ENCODE results near the gene GPR137B. TPM values are rescaled to one million over a fixed set of nuclear protein-coding genes. Genes with fewer than 3 reads are reported as not detected.

The GPR137B gene
- total and polyA plus RNA-seq, 2 experiments from 2014 or later = 13.0 to 15.5 TPM

DNA sequence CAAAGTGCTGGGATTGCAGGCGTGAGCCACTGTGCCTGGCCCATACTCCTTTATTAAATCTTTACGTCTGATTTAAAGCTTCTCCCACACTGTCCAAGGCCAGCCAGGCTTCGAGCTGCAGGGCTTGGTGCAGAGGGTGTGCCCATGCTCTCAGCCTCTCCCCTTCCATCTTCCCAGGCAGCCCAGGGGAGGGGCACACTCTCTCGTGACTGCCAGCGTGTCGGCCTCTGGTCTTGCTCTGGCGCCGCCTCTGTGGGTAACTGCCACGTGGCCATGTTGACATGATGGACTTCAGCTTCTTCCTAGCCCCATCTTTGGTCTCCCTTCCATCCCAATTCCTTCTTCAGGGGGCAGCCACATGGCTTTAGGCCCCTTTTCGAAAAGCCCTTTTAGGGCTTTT lies 4.7 kb downstream of the GPR137B start:
- peaks cover 33% of the 10 kb centered on the region for H3K79me2 ChIP-seq
- H3K9me2 ChIP-seq (replicated peaks; ENCODE audit: insufficient read depth) = no peaks in the 10 kb centered on the region
- no peak overlapping the region for H3K4me2 ChIP-seq
- no peak overlapping the region for H2AFZ ChIP-seq
- 93% methylated on average over 10 of the region's 10 CpGs for WGBS (ENCODE audit: low lambda C conversion rate, missing lambda C conversion rate)
- peaks cover 23% of the 10 kb centered on the region for H4K20me1 ChIP-seq (ENCODE audit: insufficient read depth, poor library complexity, severe bottlenecking)
- no peak for DNase-seq (ENCODE audit: low spot score)
- H3K4me1 ChIP-seq (ENCODE audit: insufficient read depth) = peaks cover 20% of the 10 kb centered on the region
- H3K4me3 ChIP-seq = no peak overlapping the region
- TF ChIP-seq EZH2phosphoT487 (IDR thresholded peaks at IDR 0.05; ENCODE audit: low read depth, severe bottlenecking, unreplicated experiment) = no peak
- no peak for TF ChIP-seq EZH2 (IDR thresholded peaks at IDR 0.05; ENCODE audit: borderline replicate concordance)
- no peak for TF ChIP-seq CTCF (IDR thresholded peaks at IDR 0.05; ENCODE audit: poor library complexity)
- H3K36me3 ChIP-seq (replicated peaks; ENCODE audit: insufficient read depth, low read depth) = no peaks in the 10 kb centered on the region
- no peaks in the 10 kb centered on the region for H3K27me3 ChIP-seq
- H3K27ac ChIP-seq = no peak overlapping the region
- no peaks in the 10 kb centered on the region for H3K9me3 ChIP-seq (ENCODE audit: low read depth)

DNA sequence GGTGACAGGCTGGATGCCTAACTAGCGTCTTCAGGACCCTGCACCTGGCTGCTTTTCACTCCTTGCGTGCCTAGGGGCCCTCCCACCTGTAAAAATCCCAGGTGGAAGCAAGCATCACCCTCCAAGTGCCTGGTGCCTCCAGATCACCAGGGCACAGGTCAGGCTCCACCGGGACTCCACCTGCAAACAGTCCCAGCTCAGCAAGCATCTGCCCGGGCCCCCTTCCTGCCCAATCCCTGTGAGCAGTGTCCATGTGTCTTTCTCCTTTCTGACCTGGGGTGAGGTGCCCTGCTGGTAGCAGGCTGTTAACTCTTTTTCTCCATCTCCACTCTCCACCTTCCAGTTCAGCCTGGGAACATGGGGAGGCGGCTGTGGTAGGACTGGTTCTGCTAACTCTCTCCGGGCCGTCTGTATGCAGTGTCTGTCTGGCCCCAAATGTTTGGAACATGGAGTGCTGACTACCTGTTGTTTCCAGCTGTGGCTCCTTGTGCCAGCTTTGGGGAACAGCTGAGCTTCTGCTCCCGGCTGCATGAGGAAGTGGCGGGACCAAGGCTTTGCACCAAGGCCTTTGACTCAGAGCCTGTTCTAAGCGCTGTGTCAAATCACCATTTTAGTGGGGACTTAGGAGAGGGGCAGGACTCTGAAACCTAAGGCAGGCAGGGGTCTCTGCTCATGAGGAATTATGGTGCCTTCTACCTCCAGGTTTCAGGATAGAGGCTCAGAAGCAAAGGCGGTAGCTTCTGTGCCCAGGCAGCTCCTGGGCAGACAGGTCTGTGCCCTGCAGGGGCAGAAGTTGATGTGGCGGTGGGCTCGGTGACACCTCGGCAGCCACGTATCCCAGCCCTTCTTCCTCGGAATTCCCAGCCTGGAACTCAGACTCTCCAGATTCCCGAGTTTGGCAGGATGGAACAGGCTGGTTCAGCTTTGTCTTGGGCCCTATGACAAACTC lies 5.5 kb downstream of the GPR137B start:
- TF ChIP-seq EZH2phosphoT487 (IDR thresholded peaks at IDR 0.05; ENCODE audit: low read depth, severe bottlenecking, unreplicated experiment) = no peak
- no peak for TF ChIP-seq CTCF (IDR thresholded peaks at IDR 0.05; ENCODE audit: poor library complexity)
- no peak for TF ChIP-seq EZH2 (IDR thresholded peaks at IDR 0.05; ENCODE audit: borderline replicate concordance)
- 90% methylated on average over 17 of the region's 17 CpGs for WGBS (ENCODE audit: low lambda C conversion rate, missing lambda C conversion rate)
- peaks cover 23% of the 10 kb centered on the region for H4K20me1 ChIP-seq (ENCODE audit: insufficient read depth, poor library complexity, severe bottlenecking)
- H3K27me3 ChIP-seq = no peaks in the 10 kb centered on the region
- H3K4me1 ChIP-seq (ENCODE audit: insufficient read depth) = peaks cover 20% of the 10 kb centered on the region
- no peak overlapping the region for H2AFZ ChIP-seq
- no peak for DNase-seq (ENCODE audit: low spot score)
- no peak overlapping the region for H3K4me3 ChIP-seq
- peaks cover 34% of the 10 kb centered on the region for H3K79me2 ChIP-seq
- no peak overlapping the region for H3K4me2 ChIP-seq
- no peaks in the 10 kb centered on the region for H3K9me2 ChIP-seq (replicated peaks; ENCODE audit: insufficient read depth)
- H3K9me3 ChIP-seq (ENCODE audit: low read depth) = no peaks in the 10 kb centered on the region
- H3K36me3 ChIP-seq (replicated peaks; ENCODE audit: insufficient read depth, low read depth) = no peaks in the 10 kb centered on the region
- no peak overlapping the region for H3K27ac ChIP-seq

DNA sequence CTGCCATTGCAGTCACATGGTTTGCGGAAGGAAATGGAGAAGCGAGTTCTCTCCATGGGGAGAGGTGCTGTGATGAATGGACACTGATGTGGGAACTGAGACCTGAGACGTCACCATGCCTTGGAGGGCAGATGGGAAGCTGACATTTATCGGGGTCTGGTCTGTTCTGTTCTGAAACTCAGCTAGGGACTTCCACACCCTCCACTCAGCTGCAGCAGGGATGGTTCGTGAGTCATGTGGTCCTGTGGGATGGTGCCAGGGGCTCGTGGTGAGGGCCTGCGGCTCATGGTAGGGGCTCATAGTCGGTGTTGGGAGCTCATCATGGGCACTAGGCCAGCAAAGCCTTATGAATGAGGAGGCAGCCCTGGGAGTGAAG lies 6.1 kb downstream of the GPR137B start:
- H3K27me3 ChIP-seq = no peaks in the 10 kb centered on the region
- H3K9me3 ChIP-seq (ENCODE audit: low read depth) = no peaks in the 10 kb centered on the region
- TF ChIP-seq EZH2phosphoT487 (IDR thresholded peaks at IDR 0.05; ENCODE audit: low read depth, severe bottlenecking, unreplicated experiment) = no peak
- no peak for TF ChIP-seq CTCF (IDR thresholded peaks at IDR 0.05; ENCODE audit: poor library complexity)
- no peak for TF ChIP-seq EZH2 (IDR thresholded peaks at IDR 0.05; ENCODE audit: borderline replicate concordance)
- no peak overlapping the region for H2AFZ ChIP-seq
- H3K9me2 ChIP-seq (replicated peaks; ENCODE audit: insufficient read depth) = no peaks in the 10 kb centered on the region
- no peak overlapping the region for H3K4me2 ChIP-seq
- H3K79me2 ChIP-seq = peaks cover 34% of the 10 kb centered on the region
- H3K27ac ChIP-seq = no peak overlapping the region
- 96% methylated on average over 8 of the region's 8 CpGs for WGBS (ENCODE audit: low lambda C conversion rate, missing lambda C conversion rate)
- no peaks in the 10 kb centered on the region for H3K36me3 ChIP-seq (replicated peaks; ENCODE audit: insufficient read depth, low read depth)
- no peak for DNase-seq (ENCODE audit: low spot score)
- H3K4me3 ChIP-seq = no peak overlapping the region
- peaks cover 20% of the 10 kb centered on the region for H3K4me1 ChIP-seq (ENCODE audit: insufficient read depth)
- H4K20me1 ChIP-seq (ENCODE audit: insufficient read depth, poor library complexity, severe bottlenecking) = peaks cover 23% of the 10 kb centered on the region

Data from hepatocyte (in vitro differentiated cells).